Head of caudate nucleus (tissue), 42 donors: Measurements from ENCODE around the gene NECTIN1.

Source experiments
- DNase-seq, 42 donors: peaks; one replicate each; pipeline versions ENCODE4 v3.0.0 to v3.0.0-alpha.2; 2020 to 2021; ENCODE audit warnings: mixed read lengths in 7 of 42
- intact Hi-C: fragments of 100-400 bp; cut with DNase I; formaldehyde crosslinking; loops from one replicate; pipeline ENCODE4 v1.15.0; 2022

NECTIN1 gene

GRCh38 chr11:119590651-119591351 lies 138.2 kb downstream of the NECTIN1 start:
- intact Hi-C loops: no loop called here
- peak in 29 of 42 donors; percentile 20 to 84 (median 49) for DNase-seq

DNA sequence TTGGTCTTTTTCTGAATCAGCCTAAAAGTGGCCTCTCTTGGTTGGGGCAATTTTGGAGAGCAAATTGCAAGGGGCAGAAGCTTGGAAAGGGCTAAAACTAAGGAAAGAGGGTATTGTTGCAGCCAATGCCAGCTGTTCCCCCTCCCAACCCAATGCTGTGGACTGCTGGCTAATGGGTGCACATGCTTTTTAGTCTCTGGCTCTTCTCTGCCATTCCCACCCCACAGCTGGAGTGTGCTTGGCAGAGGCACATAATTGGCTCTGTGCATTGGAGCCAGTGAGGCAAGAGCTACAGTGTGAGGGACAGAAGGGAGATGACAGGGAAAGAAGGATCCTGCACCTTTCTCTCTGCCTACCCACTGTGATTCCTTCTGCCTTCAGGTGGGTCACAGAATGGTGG lies 140.0 kb downstream of the NECTIN1 start:
- peak; percentile 13 to 89 (median 72) for DNase-seq
- intact Hi-C loops: loop anchor here (10.0 kb wide), 1 partner anchor 66 kb away; no protein-coding TSS in a partner anchor
